ENCODE measurements around the gene TNRC6A.

TNRC6A gene

DNA sequence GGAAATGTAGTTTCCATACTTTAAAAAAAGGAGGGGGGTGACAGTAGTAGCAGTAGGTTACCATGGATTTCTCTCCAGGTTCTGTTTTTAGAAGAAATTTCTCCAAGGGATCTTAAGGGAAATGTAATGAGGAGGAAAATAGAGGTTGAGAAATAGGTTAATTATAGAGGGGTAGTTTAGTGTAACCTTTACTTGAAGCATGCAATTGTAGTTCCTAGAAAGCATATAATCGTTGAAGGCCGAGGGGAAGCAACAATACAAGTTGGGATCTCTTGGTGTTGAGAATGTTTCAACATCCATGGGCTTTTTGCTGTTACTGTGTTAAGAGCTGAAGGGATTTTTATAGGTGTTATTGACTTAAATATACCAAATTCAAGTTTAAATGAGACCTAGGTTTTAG, 25.1 kb downstream of the TNRC6A start:
- H3K9ac ChIP-seq: no peak overlapping the region
- H3K4me3 ChIP-seq (ENCODE audit: low read depth, low read length): no peak overlapping the region
- peaks cover 16% of the 10 kb centered on the region for H3K4me1 ChIP-seq
- H2AFZ ChIP-seq: no peak overlapping the region
- no peak for TF ChIP-seq CTCF (IDR thresholded peaks at IDR 0.05)
- H3K36me3 ChIP-seq (ENCODE audit: control insufficient read depth, insufficient read depth, low read length): no peaks in the 10 kb centered on the region
- no peak overlapping the region for H3K4me2 ChIP-seq (ENCODE audit: low read length)
- peaks cover 39% of the 10 kb centered on the region for H3K79me2 ChIP-seq
- H3K27ac ChIP-seq: no peak overlapping the region
- H3K9me3 ChIP-seq (ENCODE audit: control insufficient read depth, low read length): no peaks in the 10 kb centered on the region
- H3K27me3 ChIP-seq (ENCODE audit: control insufficient read depth, insufficient read depth, low read length): no peaks in the 10 kb centered on the region

- TF ChIP-seq CTCF (IDR thresholded peaks at IDR 0.05): no peak
- Histone ChIP-seq H3K4me1 (peaks cover 16% of the 10 kb centered on the region), H3K27ac (no peak overlapping the region), H3K27me3 (ENCODE audit: control insufficient read depth, insufficient read depth, low read length) (no peaks in the 10 kb centered on the region), H2AFZ (no peak overlapping the region), H3K9ac (no peak overlapping the region), H3K79me2 (peaks cover 33% of the 10 kb centered on the region), H3K9me3 (ENCODE audit: control insufficient read depth, low read length) (no peaks in the 10 kb centered on the region), H3K4me2 (ENCODE audit: low read length) (peak overlapping the region; percentile 10), H3K4me3 (ENCODE audit: low read depth, low read length) (no peak overlapping the region), H3K36me3 (ENCODE audit: control insufficient read depth, insufficient read depth, low read length) (no peaks in the 10 kb centered on the region)
These were observed 25.9 kb downstream of the TNRC6A start for GRCh38 chr16:24755201-24755874.

GRCh38 chr16:24758373-24758772, 28.9 kb downstream of the TNRC6A start:
- peaks cover 6% of the 10 kb centered on the region for H3K4me1 ChIP-seq
- H2AFZ ChIP-seq: no peak overlapping the region
- no peak overlapping the region for H3K27ac ChIP-seq
- peaks cover 21% of the 10 kb centered on the region for H3K79me2 ChIP-seq
- H3K36me3 ChIP-seq (ENCODE audit: control insufficient read depth, insufficient read depth, low read length): no peaks in the 10 kb centered on the region
- no peaks in the 10 kb centered on the region for H3K27me3 ChIP-seq (ENCODE audit: control insufficient read depth, insufficient read depth, low read length)
- no peak overlapping the region for H3K4me2 ChIP-seq (ENCODE audit: low read length)
- H3K9me3 ChIP-seq (ENCODE audit: control insufficient read depth, low read length): no peaks in the 10 kb centered on the region
- no peak overlapping the region for H3K9ac ChIP-seq
- TF ChIP-seq CTCF (IDR thresholded peaks at IDR 0.05): no peak
- no peak overlapping the region for H3K4me3 ChIP-seq (ENCODE audit: low read depth, low read length)

- Histone ChIP-seq H3K4me3 (ENCODE audit: low read depth, low read length) (no peak overlapping the region), H3K36me3 (ENCODE audit: control insufficient read depth, insufficient read depth, low read length) (no peaks in the 10 kb centered on the region), H3K27me3 (ENCODE audit: control insufficient read depth, insufficient read depth, low read length) (no peaks in the 10 kb centered on the region), H3K27ac (no peak overlapping the region), H3K4me2 (ENCODE audit: low read length) (no peak overlapping the region), H3K4me1 (peaks cover 6% of the 10 kb centered on the region), H3K9me3 (ENCODE audit: control insufficient read depth, low read length) (no peaks in the 10 kb centered on the region), H3K9ac (no peak overlapping the region), H3K79me2 (peaks cover 21% of the 10 kb centered on the region), H2AFZ (no peak overlapping the region)
- TF ChIP-seq CTCF (IDR thresholded peaks at IDR 0.05): no peak
These were observed 29.6 kb downstream of the TNRC6A start for GRCh38 chr16:24759006-24759405.

DNA sequence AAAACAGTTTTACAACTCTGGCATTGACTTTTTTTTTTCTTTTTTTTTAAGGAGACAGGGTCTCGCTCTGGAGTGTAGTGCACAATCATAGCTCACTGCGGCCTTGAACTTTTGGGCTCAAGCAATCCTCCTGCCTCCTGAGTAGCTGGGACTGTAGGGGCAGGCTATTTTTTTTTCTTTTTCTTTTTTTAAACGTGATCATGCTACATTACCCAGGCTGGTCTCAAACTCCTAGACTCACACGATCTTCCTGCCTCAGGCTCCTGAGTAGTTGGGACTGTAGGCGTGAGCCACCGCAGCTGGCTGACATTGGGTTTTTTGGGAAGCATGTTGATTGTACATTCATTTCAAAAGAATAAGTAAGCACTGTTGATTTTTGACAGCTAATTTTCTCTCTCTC, 32.1 kb downstream of the TNRC6A start:
- Histone ChIP-seq H3K79me2 (peaks cover 12% of the 10 kb centered on the region), H3K27me3 (ENCODE audit: control insufficient read depth, insufficient read depth, low read length) (no peaks in the 10 kb centered on the region), H3K9me3 (ENCODE audit: control insufficient read depth, low read length) (no peaks in the 10 kb centered on the region), H3K4me2 (ENCODE audit: low read length) (no peak overlapping the region), H3K4me3 (ENCODE audit: low read depth, low read length) (no peak overlapping the region), H3K9ac (no peak overlapping the region), H2AFZ (no peak overlapping the region), H3K4me1 (no peaks in the 10 kb centered on the region), H3K36me3 (ENCODE audit: control insufficient read depth, insufficient read depth, low read length) (no peaks in the 10 kb centered on the region), H3K27ac (no peak overlapping the region)
- TF ChIP-seq CTCF (IDR thresholded peaks at IDR 0.05): no peak

All from parathyroid adenoma (tissue), 2 donors.